Nephron progenitor cell (in vitro differentiated cells): ENCODE data around the gene COQ8B.

Source experiments
- DNase-seq: peaks from one replicate; pipeline ENCODE4 v3.0.0; 2021
- H3K27ac Mint-ChIP-seq: 2 replicates; pipeline ENCODE4 v1.8.0; 2021; ENCODE audit warnings: mild to moderate bottlenecking, moderate library complexity, mixed read lengths
- H3K27me3 Mint-ChIP-seq: 2 replicates; pipeline ENCODE4 v1.8.0; 2021; ENCODE audit warnings: mild to moderate bottlenecking, low read depth, mixed read lengths; ENCODE audit not compliant: poor library complexity
- H3K36me3 Mint-ChIP-seq: 2 replicates; pipeline ENCODE4 v1.8.0; 2021; ENCODE audit warnings: low read depth, mixed read lengths
- H3K4me1 Mint-ChIP-seq: 2 replicates; pipeline ENCODE4 v1.8.0; 2021; ENCODE audit warnings: mixed read lengths
- H3K4me3 Mint-ChIP-seq: 2 replicates; pipeline ENCODE4 v1.8.0; 2021; ENCODE audit warnings: mild to moderate bottlenecking, moderate library complexity, mixed read lengths
- H3K9me3 Mint-ChIP-seq: 2 replicates; pipeline ENCODE4 v1.8.0; 2021; ENCODE audit warnings: mild to moderate bottlenecking, moderate library complexity, mixed read lengths
- CTCF ChIP-seq: fragments of 200-600 bp; sonication (generic); IDR thresholded peaks from 2 replicates; pipeline ENCODE4 v1.5.0; 2021; ENCODE audit warnings: antibody characterized with exemption

Gene COQ8B

GRCh38 chr19:40646743-40647254 lies 69.9 kb downstream of the COQ8B start:
- no peak for DNase-seq
- TF ChIP-seq CTCF = no peak
- no peaks in the 10 kb centered on the region for H3K36me3 Mint-ChIP-seq
- no peak overlapping the region for H3K4me3 Mint-ChIP-seq
- H3K9me3 Mint-ChIP-seq = peaks cover 12% of the 10 kb centered on the region
- H3K4me1 Mint-ChIP-seq = peaks cover 18% of the 10 kb centered on the region
- no peak overlapping the region for H3K27ac Mint-ChIP-seq
- peaks cover 5% of the 10 kb centered on the region for H3K27me3 Mint-ChIP-seq

- Mint-ChIP-seq H3K27ac (no peak overlapping the region), H3K4me1 (peaks cover 32% of the 10 kb centered on the region), H3K9me3 (peaks cover 4% of the 10 kb centered on the region), H3K4me3 (no peak overlapping the region), H3K36me3 (no peaks in the 10 kb centered on the region), H3K27me3 (peaks cover 12% of the 10 kb centered on the region)
- no peak for TF ChIP-seq CTCF
- DNase-seq = no peak
These were observed 73.9 kb downstream of the COQ8B start for GRCh38 chr19:40642757-40643305.

- Mint-ChIP-seq H3K4me1 (peaks cover 32% of the 10 kb centered on the region), H3K27me3 (peaks cover 12% of the 10 kb centered on the region), H3K9me3 (peaks cover 4% of the 10 kb centered on the region), H3K36me3 (no peaks in the 10 kb centered on the region), H3K27ac (no peak overlapping the region), H3K4me3 (no peak overlapping the region)
- TF ChIP-seq CTCF = no peak
- DNase-seq = no peak
These were observed 74.5 kb downstream of the COQ8B start for GRCh38 chr19:40642051-40642706.
